ENCODE data around the gene ABCB11. TPM values are rescaled to one million over a fixed set of nuclear protein-coding genes. Genes with fewer than 3 reads are reported as not detected.

The ABCB11 gene
- total RNA-seq, 1 donor from 2014 or later = not detected

GRCh38 chr2:168913495-168913894 is 117.6 kb downstream of the ABCB11 start:
- Mint-ChIP-seq H3K4me3 (ENCODE audit: unreplicated experiment) (peak overlapping the region; percentile 59), H3K9me3 (ENCODE audit: unreplicated experiment) (peaks cover 9% of the 10 kb centered on the region), H3K4me1 (ENCODE audit: low read depth, unreplicated experiment) (peaks cover 42% of the 10 kb centered on the region), H3K27ac (ENCODE audit: unreplicated experiment) (peak overlapping the region; percentile 91), H3K36me3 (ENCODE audit: unreplicated experiment) (no peaks in the 10 kb centered on the region), H3K27me3 (ENCODE audit: unreplicated experiment) (peaks cover 6% of the 10 kb centered on the region)
- TF ChIP-seq CTCF (IDR thresholded peaks at IDR 0.05; ENCODE audit: partially characterized antibody, unreplicated experiment) = no peak
- no peak for DNase-seq

DNA sequence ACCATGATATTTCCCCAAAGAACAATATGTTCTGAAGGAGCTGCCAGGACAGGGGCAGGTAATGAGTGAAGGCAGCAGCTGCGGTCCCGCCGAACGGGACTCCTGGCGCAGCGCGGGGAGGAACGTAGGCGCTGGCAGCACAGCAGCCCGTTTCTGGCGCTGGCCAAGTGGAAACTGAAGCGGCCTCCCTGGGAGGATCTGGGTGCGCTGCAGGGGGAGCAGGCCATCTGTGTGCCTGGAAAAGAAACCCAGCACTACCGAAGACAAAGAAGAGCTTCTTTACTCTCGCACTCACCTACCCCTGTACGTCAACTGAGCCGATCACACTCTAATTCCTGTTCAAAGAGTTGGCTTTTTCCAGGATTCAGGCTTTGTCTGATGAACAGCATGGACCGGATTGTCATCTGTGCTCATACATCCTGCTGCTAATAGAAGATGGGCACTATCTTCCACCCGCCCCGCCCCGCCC is 118.2 kb downstream of the ABCB11 start:
- peak; percentile 64 for DNase-seq
- H3K36me3 Mint-ChIP-seq (ENCODE audit: unreplicated experiment) = no peaks in the 10 kb centered on the region
- peaks cover 6% of the 10 kb centered on the region for H3K27me3 Mint-ChIP-seq (ENCODE audit: unreplicated experiment)
- H3K9me3 Mint-ChIP-seq (ENCODE audit: unreplicated experiment) = peaks cover 9% of the 10 kb centered on the region
- H3K27ac Mint-ChIP-seq (ENCODE audit: unreplicated experiment) = peak overlapping the region; percentile 91
- H3K4me1 Mint-ChIP-seq (ENCODE audit: low read depth, unreplicated experiment) = peaks cover 42% of the 10 kb centered on the region
- no peak for TF ChIP-seq CTCF (IDR thresholded peaks at IDR 0.05; ENCODE audit: partially characterized antibody, unreplicated experiment)
- H3K4me3 Mint-ChIP-seq (ENCODE audit: unreplicated experiment) = peak overlapping the region; percentile 77

DNA sequence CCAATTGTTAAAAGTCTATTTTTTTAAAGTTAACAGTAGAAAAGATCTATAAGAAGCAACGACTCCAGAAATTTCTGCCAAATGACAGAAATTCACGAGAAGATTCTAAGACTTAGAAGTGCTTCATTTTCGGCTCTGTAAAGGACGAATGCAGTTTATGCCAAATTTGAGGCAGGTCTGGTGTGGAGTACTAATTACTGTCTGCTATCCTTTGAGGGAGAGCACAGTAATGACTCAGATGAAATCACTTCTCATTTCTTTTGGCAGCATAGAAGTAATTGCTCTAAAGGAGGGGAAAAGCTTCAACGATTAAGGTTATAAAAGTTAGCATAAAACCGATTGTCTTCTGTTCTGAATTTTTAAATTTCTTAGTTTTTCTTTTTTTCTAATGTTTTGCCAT is 118.7 kb downstream of the ABCB11 start:
- Mint-ChIP-seq H3K4me1 (ENCODE audit: low read depth, unreplicated experiment) (peaks cover 42% of the 10 kb centered on the region), H3K27me3 (ENCODE audit: unreplicated experiment) (peaks cover 6% of the 10 kb centered on the region), H3K27ac (ENCODE audit: unreplicated experiment) (peak overlapping the region; percentile 91)

GRCh38 chr2:168910330-168910729 is 120.8 kb downstream of the ABCB11 start:
- Mint-ChIP-seq H3K27me3 (ENCODE audit: unreplicated experiment) (peaks cover 6% of the 10 kb centered on the region), H3K27ac (ENCODE audit: unreplicated experiment) (peak overlapping the region; percentile 87), H3K4me3 (ENCODE audit: unreplicated experiment) (peak overlapping the region; percentile 73), H3K4me1 (ENCODE audit: low read depth, unreplicated experiment) (peaks cover 42% of the 10 kb centered on the region), H3K9me3 (ENCODE audit: unreplicated experiment) (peaks cover 9% of the 10 kb centered on the region), H3K36me3 (ENCODE audit: unreplicated experiment) (no peaks in the 10 kb centered on the region)
- TF ChIP-seq CTCF (IDR thresholded peaks at IDR 0.05; ENCODE audit: partially characterized antibody, unreplicated experiment) = no peak
- DNase-seq = no peak

More for the DNA sequence above, 118.7 kb downstream of the ABCB11 start:
- no peak for DNase-seq
- no peak for TF ChIP-seq CTCF (IDR thresholded peaks at IDR 0.05; ENCODE audit: partially characterized antibody, unreplicated experiment)
- H3K4me3 Mint-ChIP-seq (ENCODE audit: unreplicated experiment) = peak overlapping the region; percentile 77
- peaks cover 9% of the 10 kb centered on the region for H3K9me3 Mint-ChIP-seq (ENCODE audit: unreplicated experiment)
- H3K36me3 Mint-ChIP-seq (ENCODE audit: unreplicated experiment) = no peaks in the 10 kb centered on the region

DNA sequence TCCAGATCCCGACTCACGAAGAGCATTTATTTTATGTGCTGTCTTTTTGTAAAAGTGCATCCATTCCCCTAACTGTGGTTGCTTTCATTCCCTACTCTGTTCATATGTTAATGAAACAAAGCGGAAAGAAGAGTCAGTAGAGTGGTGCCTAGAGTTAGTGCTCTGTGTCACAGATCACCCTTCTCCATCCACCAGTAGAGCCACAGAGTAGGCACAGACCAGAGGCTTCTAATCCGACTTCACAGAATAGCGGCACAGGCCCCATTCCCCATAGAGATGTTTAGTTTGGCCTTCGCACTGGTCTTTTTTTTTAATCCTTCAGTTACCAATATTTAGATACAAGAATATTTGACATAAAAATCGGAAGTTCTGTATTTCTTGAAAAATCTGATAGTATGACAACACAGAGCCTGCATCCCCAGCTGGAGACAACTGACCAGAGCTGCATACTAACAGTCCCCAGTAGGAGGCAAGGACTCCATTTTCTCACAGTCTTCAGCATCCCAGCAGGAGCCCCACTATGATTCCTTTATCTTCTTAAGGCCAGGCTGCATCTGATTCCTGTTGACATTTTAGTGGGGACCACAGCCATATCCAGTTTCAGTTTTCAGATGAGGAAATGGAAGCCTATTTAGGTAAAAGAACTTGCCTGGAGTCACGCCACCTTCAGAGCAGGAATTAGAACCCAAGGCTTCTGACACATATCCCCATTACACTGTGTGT is 123.0 kb downstream of the ABCB11 start:
- Mint-ChIP-seq H3K36me3 (ENCODE audit: unreplicated experiment) (no peaks in the 10 kb centered on the region), H3K9me3 (ENCODE audit: unreplicated experiment) (peaks cover 2% of the 10 kb centered on the region), H3K4me3 (ENCODE audit: unreplicated experiment) (no peak overlapping the region), H3K27ac (ENCODE audit: unreplicated experiment) (no peak overlapping the region), H3K27me3 (ENCODE audit: unreplicated experiment) (peaks cover 4% of the 10 kb centered on the region), H3K4me1 (ENCODE audit: low read depth, unreplicated experiment) (peaks cover 26% of the 10 kb centered on the region)
- no peak for DNase-seq
- no peak for TF ChIP-seq CTCF (IDR thresholded peaks at IDR 0.05; ENCODE audit: partially characterized antibody, unreplicated experiment)
